H1 (cell line): Measurements from ENCODE around the gene RNF224. TPM values are rescaled to one million over a fixed set of nuclear protein-coding genes. Genes with fewer than 3 reads are reported as not detected.

Experiments
- CTCF ChIA-PET: fragments of 300-600 bp; sonication (Branson Sonifier 250); formaldehyde crosslinking; loops from one replicate; lab custom pipeline; 2021; ENCODE audit not compliant: partially characterized antibody; lab: Charles Lee
- POLR2A ChIA-PET: fragments of 300-600 bp; sonication (Branson Sonifier 250); formaldehyde crosslinking; loops from one replicate; lab custom pipeline; 2021; ENCODE audit warnings: inconsistent platforms; ENCODE audit not compliant: partially characterized antibody; lab: Charles Lee
- DNase-seq, 2 experiments: peaks; one replicate each; pipeline versions ENCODE4 v3.0.0 to v3.0.0-alpha.2; 2010 to 2022; ENCODE audit warnings: low spot score in 2 of 2, low read depth in 1 of 2, mixed read lengths in 1 of 2
- FAIRE-seq: peaks from 2 replicates; lab custom pipeline; 2011; peaks lifted over from hg19 to GRCh38; lab: Jason Lieb, UNC
- H2AFZ ChIP-seq: 2 replicates; pipeline ENCODE4 v1.8.1; 2012; ENCODE audit warnings: low read length, inconsistent platforms
- H2AK5ac ChIP-seq: 2 replicates; pipeline ENCODE4 v1.6.1; 2013; ENCODE audit warnings: low read depth, low read length
- H2BK120ac ChIP-seq: replicated peaks from 2 replicates; pipeline ENCODE3; 2013; ENCODE audit warnings: low read depth, low read length, inconsistent platforms
- H2BK12ac ChIP-seq: 2 replicates; pipeline ENCODE4 v1.6.1; 2013; ENCODE audit warnings: low read depth, low read length
- H2BK15ac ChIP-seq: 2 replicates; pipeline ENCODE4 v1.6.1; 2013; ENCODE audit warnings: low read length
- H2BK20ac ChIP-seq: 2 replicates; pipeline ENCODE4 v1.6.1; 2013; ENCODE audit warnings: low read length
- H2BK5ac ChIP-seq: 2 replicates; pipeline ENCODE4 v1.6.1; 2013; ENCODE audit warnings: low read depth, low read length
- H3K14ac ChIP-seq: 2 replicates; pipeline ENCODE4 v1.6.1; 2013; ENCODE audit warnings: inconsistent platforms; ENCODE audit not compliant: insufficient read length
- H3K18ac ChIP-seq: 2 replicates; pipeline ENCODE4 v1.6.1; 2013; ENCODE audit warnings: low read length; ENCODE audit errors: extremely low read depth
- H3K23ac ChIP-seq: 2 replicates; pipeline ENCODE4 v1.6.1; 2013; ENCODE audit warnings: inconsistent platforms; ENCODE audit not compliant: insufficient read length
- H3K23me2 ChIP-seq: 2 replicates; pipeline ENCODE4 v1.6.1; 2013; ENCODE audit warnings: low read depth, low read length
- H3K27ac ChIP-seq: 2 replicates; pipeline ENCODE4 v1.6.1; 2011; ENCODE audit warnings: low read depth, low read length, inconsistent platforms
- H3K27me3 ChIP-seq, 4 experiments: replicated peaks in 1 of 4; 1 replicate in 1 of 4; 2 replicates in 3 of 4; pipeline versions ENCODE4 v1.6.1 to v1.8.1; 2011 to 2013; ENCODE audit warnings: low read length in 3 of 4, mild to moderate bottlenecking in 3 of 4, inconsistent platforms in 2 of 4, mixed read lengths in 2 of 4, moderate library complexity in 1 of 4; ENCODE audit not compliant: control insufficient read depth in 3 of 4, insufficient read depth in 3 of 4; ENCODE audit errors: extremely low read depth in 1 of 4
- H3K36me3 ChIP-seq, 4 experiments: 2 replicates each; pipeline versions ENCODE4 v1.6.1 to v1.8.1; 2011 to 2013; ENCODE audit warnings: mild to moderate bottlenecking in 4 of 4, low read length in 3 of 4, moderate library complexity in 2 of 4, control low read depth in 1 of 4, inconsistent platforms in 1 of 4; ENCODE audit not compliant: insufficient read depth in 4 of 4, control insufficient read depth in 2 of 4
- H3K4ac ChIP-seq: replicated peaks from 2 replicates; pipeline ENCODE3; 2013; ENCODE audit warnings: low read length, low read depth, mixed read lengths, inconsistent platforms; ENCODE audit not compliant: insufficient read length
- H3K4me1 ChIP-seq, 4 experiments: replicated peaks in 1 of 4; 1 replicate in 1 of 4; 2 replicates in 3 of 4; pipeline versions ENCODE4 v1.6.1 to v1.8.1; 2011 to 2013; ENCODE audit warnings: low read length in 3 of 4, inconsistent platforms in 2 of 4, mixed read lengths in 1 of 4; ENCODE audit not compliant: insufficient read depth in 4 of 4, control insufficient read depth in 3 of 4
- H3K4me2 ChIP-seq, 2 experiments: 2 replicates each; pipeline versions ENCODE4 v1.6.1 to v1.8.1; 2011 to 2013; ENCODE audit warnings: low read depth in 2 of 2, low read length in 2 of 2, control low read depth in 1 of 2, inconsistent platforms in 1 of 2, mild to moderate bottlenecking in 1 of 2; ENCODE audit not compliant: insufficient read depth in 1 of 2
- H3K4me3 ChIP-seq, 4 experiments: fragments of 200-600, 300-600 bp in 1 of 4; sonication (generic), shearing (Covaris generic), sonication (Bioruptor Twin) in 1 of 4; 2 replicates each; pipeline versions ENCODE4 v1.5.1 to v1.8.1; 2011 to 2016; ENCODE audit warnings: low read length in 4 of 4, low read depth in 3 of 4, control low read depth in 2 of 4, inconsistent platforms in 2 of 4, mild to moderate bottlenecking in 2 of 4, mixed read lengths in 1 of 4, moderate library complexity in 1 of 4; ENCODE audit not compliant: insufficient read depth in 2 of 4; ENCODE audit errors: extremely low read depth in 1 of 4
- H3K56ac ChIP-seq: replicated peaks from 2 replicates; pipeline ENCODE3; 2013; ENCODE audit warnings: low read depth, mild to moderate bottlenecking, mixed read lengths, low read length, inconsistent platforms; ENCODE audit not compliant: insufficient read length
- H3K79me1 ChIP-seq: 2 replicates; pipeline ENCODE4 v1.6.1; 2013; ENCODE audit warnings: low read depth, low read length, control low read depth
- H3K79me2 ChIP-seq, 2 experiments: 2 replicates each; pipeline versions ENCODE4 v1.6.1 to v1.8.1; 2012 to 2013; ENCODE audit warnings: low read length in 2 of 2, mild to moderate bottlenecking in 2 of 2, inconsistent platforms in 1 of 2; ENCODE audit not compliant: insufficient read depth in 2 of 2, control insufficient read depth in 1 of 2
- H3K9ac ChIP-seq, 4 experiments: replicated peaks in 1 of 4; 1 replicate in 1 of 4; 2 replicates in 3 of 4; pipeline versions ENCODE4 v1.6.1 to v1.8.1; 2011 to 2013; ENCODE audit warnings: low read depth in 3 of 4, low read length in 3 of 4, control low read depth in 2 of 4, mild to moderate bottlenecking in 2 of 4, moderate library complexity in 2 of 4, inconsistent platforms in 1 of 4; ENCODE audit errors: extremely low read depth in 1 of 4
- H3K9me3 ChIP-seq, 2 experiments: 2 replicates each; pipeline versions ENCODE4 v1.6.1 to v1.8.1; 2012 to 2013; ENCODE audit warnings: mild to moderate bottlenecking in 2 of 2, moderate library complexity in 2 of 2, control low read depth in 1 of 2, inconsistent platforms in 1 of 2, low read depth in 1 of 2, low read length in 1 of 2, mixed read lengths in 1 of 2; ENCODE audit not compliant: insufficient read depth in 2 of 2
- H4K20me1 ChIP-seq, 2 experiments: replicated peaks in 1 of 2; 2 replicates each; pipeline versions ENCODE3 to v1.8.1; 2011 to 2013; ENCODE audit warnings: inconsistent platforms in 2 of 2, low read length in 2 of 2, mild to moderate bottlenecking in 1 of 2; ENCODE audit not compliant: insufficient read depth in 2 of 2, control insufficient read depth in 1 of 2
- H4K5ac ChIP-seq: 2 replicates; pipeline ENCODE4 v1.6.1; 2013; ENCODE audit warnings: low read length, low read depth, mixed read lengths, inconsistent platforms; ENCODE audit not compliant: insufficient read length
- H4K8ac ChIP-seq: 2 replicates; pipeline ENCODE4 v1.8.0; 2013; ENCODE audit warnings: mild to moderate bottlenecking, moderate library complexity, low read length, inconsistent platforms; ENCODE audit not compliant: insufficient read depth; ENCODE audit errors: extremely low read depth
- H4K91ac ChIP-seq: replicated peaks from 2 replicates; pipeline ENCODE3; 2013; ENCODE audit warnings: low read length, mixed read lengths, inconsistent platforms; ENCODE audit not compliant: insufficient read length
- CBX8 ChIP-seq: fragments of 300-800, 300-1000 bp; sonication (generic); IDR thresholded peaks from 2 replicates; pipeline ENCODE4 v1.7.1; 2016; ENCODE audit warnings: low read depth, low read length, borderline replicate concordance
- CHD2 ChIP-seq: IDR thresholded peaks from 2 replicates; pipeline ENCODE4 v1.6.1; 2012; ENCODE audit warnings: low read length, improper control_type of control experiment
- CREB1 ChIP-seq: IDR thresholded peaks from 2 replicates; pipeline ENCODE4 v1.6.1; 2012; ENCODE audit warnings: inconsistent platforms
- EP300 ChIP-seq, 2 experiments: IDR thresholded peaks; 1 replicate in 1 of 2; 2 replicates in 1 of 2; pipeline ENCODE4 v1.6.1; 2011 to 2012; ENCODE audit warnings: low read depth in 2 of 2, low read length in 2 of 2, mild to moderate bottlenecking in 2 of 2, borderline replicate concordance in 1 of 2, inconsistent platforms in 1 of 2, moderate library complexity in 1 of 2
- HDAC6 ChIP-seq: IDR thresholded peaks from one replicate; pipeline ENCODE4 v1.7.1; 2012; ENCODE audit warnings: low read depth, mild to moderate bottlenecking, inconsistent platforms, low read length, moderate library complexity
- KDM1A ChIP-seq: fragments of 200-600, 300-600 bp; sonication (generic); IDR thresholded peaks from 2 replicates; pipeline ENCODE4 v1.7.1; 2016; ENCODE audit warnings: mild to moderate bottlenecking, low read length, borderline replicate concordance
- MAX ChIP-seq: IDR thresholded peaks from 2 replicates; pipeline ENCODE4 v1.6.1; 2012; ENCODE audit warnings: inconsistent platforms
- POLR2A ChIP-seq, 2 experiments: IDR thresholded peaks; 1 replicate in 1 of 2; 2 replicates in 1 of 2; pipeline ENCODE4 v1.6.1; 2011; ENCODE audit warnings: low read depth in 2 of 2, low read length in 2 of 2, mild to moderate bottlenecking in 2 of 2; ENCODE audit errors: control extremely low read depth in 1 of 2
- SIX5 ChIP-seq: IDR thresholded peaks from 2 replicates; pipeline ENCODE4 v1.6.1; 2011; ENCODE audit warnings: mild to moderate bottlenecking, low read depth, low read length
- SUZ12 ChIP-seq: fragments of 200-600 bp; sonication (generic); IDR thresholded peaks from 2 replicates; pipeline ENCODE4 v1.6.1; 2012; ENCODE audit warnings: mild to moderate bottlenecking, inconsistent platforms, low read length, moderate library complexity, mixed read lengths
- TEAD4 ChIP-seq: IDR thresholded peaks from 2 replicates; pipeline ENCODE4 v1.6.1; 2012; ENCODE audit warnings: low read depth, low read length, inconsistent platforms, mixed read lengths
- WGBS, 2 experiments: shearing (Covaris generic) in 1 of 2; methylation state at CpG; one replicate each; pipeline versions ENCODE4 v1.1.6 to v1.1.7; 2013 to 2015; ENCODE audit warnings: low lambda C conversion rate in 2 of 2, mixed read lengths in 2 of 2, inconsistent platforms in 1 of 2, low coverage in 1 of 2, missing lambda C conversion rate in 1 of 2; ENCODE audit not compliant: insufficient replicate concordance in 2 of 2, insufficient coverage in 1 of 2, insufficient read length in 1 of 2; ENCODE audit errors: extremely low coverage in 1 of 2, missing lambda C conversion rate in 1 of 2; 5-methylcytosine and 5-hydroxymethylcytosine counted together
- polyA plus RNA-seq, 7 experiments: library from polyadenylated mRNA; depleted of rRNA in 3 of 7; stranded (reverse) in 5 of 7; unstranded in 2 of 7; fragments of >200 nt in 5 of 7; fragments of 200-250 nt in 2 of 7; gene quantifications; 1 replicate in 5 of 7; 2 replicates in 1 of 7; 4 replicates in 1 of 7; pipeline versions ENCODE4 v1.2.1 to v1.2.3, GENCODE V29; 2011 to 2013; ENCODE audit warnings: missing spikeins in 2 of 7, mixed read lengths in 2 of 7
- total RNA-seq: library from RNA; stranded (reverse); fragmentation: NEBNext Ultra II Directional; extraction: Animal tissue kit (Norgen Biotek cat#: 25700); gene quantifications from 2 replicates; pipeline ENCODE4 v1.2.1, GENCODE V29; 2021

Gene RNF224
- total and polyA plus RNA-seq, 2 of the 8 experiments (the other 6 are each of a cell fraction or from before 2014, with no cell fraction given) = 0.24 TPM; not detected in 1

- 4% methylated on average over 44 of the region's 105 CpGs; no CpG with 5 or more reads in 1 of the 2 experiments for WGBS, 2 experiments
- peak in 1 of 2 experiments; percentile 99 for DNase-seq
- Histone ChIP-seq H4K91ac (peak within 1 kb of the TSS; percentile 57), H3K4me3 (peak within 1 kb of the TSS; percentile 52 to 100 (median 88)), H3K14ac (no peak within 1 kb of the TSS), H2BK120ac (no peak within 1 kb of the TSS), H4K20me1 (peaks cover 0 to 5% of the 10 kb centered on the region in 2 experiments), H2BK15ac (no peak within 1 kb of the TSS), H2BK20ac (no peak within 1 kb of the TSS), H4K8ac (peak within 1 kb of the TSS; percentile 63), H2BK5ac (peak within 1 kb of the TSS; percentile 83), H3K9ac (peak within 1 kb of the TSS; percentile 53 to 75 (median 62)), H3K79me2 (peaks cover 0 to 13% of the 10 kb centered on the region in 2 experiments; a peak in 2 of 4 replicates), H3K9me3 (no peaks in the 10 kb centered on the region), H3K18ac (peak within 1 kb of the TSS; percentile 90), H2BK12ac (peak within 1 kb of the TSS; percentile 68; the same call in 1 of the 2 replicates), H3K27ac (peak within 1 kb of the TSS; percentile 83; the same call in 1 of the 2 replicates), H3K23ac (no peak within 1 kb of the TSS), H4K5ac (peak within 1 kb of the TSS; percentile 40), H2AK5ac (peak within 1 kb of the TSS; percentile 39; the same call in 1 of the 2 replicates), H3K79me1 (peaks cover 9% of the 10 kb centered on the region), H3K27me3 (peaks cover 0 to 7% (median 0%) of the 10 kb centered on the region in 4 experiments; a peak in 3 of 7 replicates), H3K23me2 (peaks cover 14% of the 10 kb centered on the region; the same call in 1 of the 2 replicates), H3K4me2 (peak within 1 kb of the TSS; percentile 90 to 100), H3K56ac (peak within 1 kb of the TSS; percentile 82), H3K4me1 (peaks cover 0 to 21% (median 16%) of the 10 kb centered on the region in 4 experiments; a peak in 5 of 7 replicates), H3K36me3 (peaks cover 3 to 17% (median 12%) of the 10 kb centered on the region in 4 experiments; a peak in 6 of 8 replicates), H3K4ac (peak within 1 kb of the TSS; percentile 99), H2AFZ (peak within 1 kb of the TSS; percentile 98)
- FAIRE-seq = no peak
- ChIA-PET POLR2A (interaction anchor here (0.9 to 69.9 kb wide), 5 partner anchors 2 to 117 kb away, joined by 3 to 1462 read pairs (median 5); partner anchors contain the start of genes CYSRT1, NDOR1, NELFB and RNF208), CTCF (interaction anchor here (0.9 to 2.5 kb wide), 14 partner anchors 10 to 219 kb away, joined by 3 to 28 read pairs (median 4); partner anchors contain the start of genes RNF224, SSNA1, TOR4A and TUBB4B)
- TF ChIP-seq SIX5 (no peak; the same call in 1 of the 2 replicates), KDM1A (no peak), HDAC6 (no peak), CBX8 (no peak), CHD2 (no peak), POLR2A (IDR thresholded peaks at IDR 0.05; ENCODE audit: control extremely low read depth in 1 of 2, low read depth in 2 of 2, low read length in 2 of 2) (peak in 1 of 2 experiments; percentile 43; a peak in 1 of 3 replicates), CREB1 (0 out of 2 replicates have a peak, but pooled peaks have one; percentile 23), SUZ12 (no peak), MAX (0 out of 2 replicates have a peak, but pooled peaks have one; percentile 6), TEAD4 (no peak), EP300 (IDR thresholded peaks at IDR 0.05; ENCODE audit: borderline replicate concordance in 1 of 2, low read depth in 2 of 2, low read length in 2 of 2) (no peak)
Measured at GRCh38 chr9:137254624-137255447, 27.5 kb downstream of the RNF224 start, which contains the start of gene NELFB. NELFB (plus strand) TSS chr9:137255327.
